GM23338 (cell line): ENCODE measurements around the gene B3GNT9. TPM values are rescaled to one million over a fixed set of nuclear protein-coding genes. Genes with fewer than 3 reads are reported as not detected.

Experiments
- ATAC-seq: fragments of 200-7000 bp; cut with Tn5 transposase; 3 replicates; pipeline ENCODE4 v1.9.1; 2020
- DNase-seq: peaks from one replicate; pipeline ENCODE4 v3.0.0-alpha.2; 2015; ENCODE audit warnings: low spot score
- H2AFZ ChIP-seq: fragments of 200-600 bp; sonication (generic); 2 replicates; pipeline ENCODE4 v1.8.0; 2016; ENCODE audit warnings: antibody characterized with exemption, mild to moderate bottlenecking, moderate library complexity
- H3F3A ChIP-seq: fragments of 200-600 bp; sonication (generic); replicated peaks from 2 replicates; pipeline ENCODE4 v1.8.0; 2017; ENCODE audit warnings: antibody characterized with exemption, mixed run types, low read depth
- H3K27ac ChIP-seq: fragments of 200-600 bp; sonication (generic); 2 replicates; pipeline ENCODE4 v1.6.1; 2016; ENCODE audit warnings: low read depth
- H3K27me3 ChIP-seq: fragments of 200-600 bp; sonication (generic); 2 replicates; pipeline ENCODE4 v1.8.0; 2016; ENCODE audit warnings: mild to moderate bottlenecking, mixed run types, moderate library complexity; ENCODE audit not compliant: insufficient read depth
- H3K36me3 ChIP-seq: fragments of 200-600 bp; sonication (generic); 2 replicates; pipeline ENCODE4 v1.8.0; 2016; ENCODE audit warnings: mild to moderate bottlenecking; ENCODE audit not compliant: insufficient read depth
- H3K4me1 ChIP-seq: fragments of 200-600 bp; sonication (generic); 2 replicates; pipeline ENCODE4 v1.8.0; 2016; ENCODE audit warnings: mild to moderate bottlenecking, moderate library complexity; ENCODE audit not compliant: insufficient read depth
- H3K4me2 ChIP-seq: fragments of 200-600 bp; sonication (generic); 2 replicates; pipeline ENCODE4 v1.7.1; 2017; ENCODE audit warnings: mixed run types
- H3K4me3 ChIP-seq: fragments of 200-600 bp; sonication (generic); 2 replicates; pipeline ENCODE4 v1.6.1; 2016; ENCODE audit warnings: mixed run types
- H3K79me2 ChIP-seq: fragments of 200-600 bp; sonication (generic); replicated peaks from 2 replicates; pipeline ENCODE4 v1.8.0; 2017; ENCODE audit warnings: mild to moderate bottlenecking; ENCODE audit not compliant: insufficient read depth
- H3K9me2 ChIP-seq: fragments of 200-600 bp; sonication (generic); 2 replicates; pipeline ENCODE4 v1.8.0; 2017; ENCODE audit not compliant: insufficient read depth
- H4K20me1 ChIP-seq: fragments of 200-600 bp; sonication (generic); replicated peaks from 2 replicates; pipeline ENCODE4 v1.8.0; 2017; ENCODE audit warnings: mild to moderate bottlenecking; ENCODE audit not compliant: insufficient read depth
- H3K27ac Mint-ChIP-seq: 2 replicates; pipeline ENCODE4 v1.8.0; 2020; ENCODE audit warnings: inconsistent platforms, mild to moderate bottlenecking, moderate library complexity, mixed read lengths
- H3K27me3 Mint-ChIP-seq: 3 replicates; pipeline ENCODE4 v1.8.0; 2022; ENCODE audit warnings: low read depth, mild to moderate bottlenecking, moderate library complexity, mixed read lengths, inconsistent platforms; ENCODE audit not compliant: insufficient read depth, poor library complexity
- H3K36me3 Mint-ChIP-seq: 3 replicates; pipeline ENCODE4 v1.8.0; 2021; ENCODE audit warnings: low read depth, mild to moderate bottlenecking, inconsistent platforms, moderate library complexity, mixed read lengths
- H3K4me1 Mint-ChIP-seq: 3 replicates; pipeline ENCODE4 v1.8.0; 2020; ENCODE audit warnings: mild to moderate bottlenecking, inconsistent platforms, mixed read lengths
- H3K4me3 Mint-ChIP-seq: 3 replicates; pipeline ENCODE4 v1.8.0; 2021; ENCODE audit warnings: moderate library complexity, mild to moderate bottlenecking, inconsistent platforms, mixed read lengths
- H3K9me3 Mint-ChIP-seq: 3 replicates; pipeline ENCODE4 v1.8.0; 2020; ENCODE audit warnings: moderate library complexity, mild to moderate bottlenecking, inconsistent platforms, mixed read lengths
- JUNB ChIP-seq: IDR thresholded peaks from one replicate; pipeline ENCODE4 v1.6.1; 2016; ENCODE audit warnings: antibody characterized with exemption; ENCODE audit not compliant: unreplicated experiment
- POLR2AphosphoS5 ChIP-seq: IDR thresholded peaks from 2 replicates; pipeline ENCODE4 v1.6.1; 2016; ENCODE audit warnings: antibody characterized with exemption, low read depth
- ZNF331 ChIP-seq: fragments of 250-450 bp; sonication (Bioruptor Pico); IDR thresholded peaks from 2 replicates; pipeline ENCODE4 v1.5.0; 2020; ENCODE audit warnings: low read depth, mild to moderate bottlenecking, moderate library complexity
- polyA plus RNA-seq: library from polyadenylated mRNA; unstranded; fragments of >200 nt; fragmentation: Nextera tagmentation; extraction: Ambion mirVana; gene quantifications from 2 replicates; pipeline ENCODE4 v1.2.1, GENCODE V29; 2016
- total RNA-seq: library from RNA; depleted of rRNA; stranded (reverse); fragments of >200 nt; shearing (Covaris generic); gene quantifications from 2 replicates; pipeline ENCODE4 v1.2.3, GENCODE V29; 2014
- TF ChIP-seq, protein P1 (sequence below), 2 experiments: fragments of 200-600 bp in 1 of 2; sonication (generic) in 1 of 2; conservative IDR thresholded peaks; 2 replicates each; pipeline versions ENCODE4 v1.5.1 to v1.6.1; 2016 to 2017; ENCODE audit warnings: antibody characterized with exemption in 2 of 2, low read depth in 2 of 2, mild to moderate bottlenecking in 2 of 2, moderate library complexity in 1 of 2
- TF ChIP-seq, protein P2 (sequence below): IDR thresholded peaks from 2 replicates; pipeline ENCODE4 v1.6.1; 2016; ENCODE audit warnings: antibody characterized with exemption
- TF ChIP-seq, protein P3 (sequence below): fragments of 250-450 bp; sonication (Bioruptor Pico); IDR thresholded peaks from 2 replicates; pipeline ENCODE4 v1.5.0; 2020; ENCODE audit warnings: mild to moderate bottlenecking, moderate library complexity
- TF ChIP-seq, protein P4 (sequence below): IDR thresholded peaks from one replicate; pipeline ENCODE4 v1.6.1; 2018; ENCODE audit warnings: antibody characterized with exemption; ENCODE audit not compliant: unreplicated experiment

B3GNT9 gene
- total and polyA plus RNA-seq, 2 experiments from 2014 or later: 0.99 to 7.0 TPM

DNA sequence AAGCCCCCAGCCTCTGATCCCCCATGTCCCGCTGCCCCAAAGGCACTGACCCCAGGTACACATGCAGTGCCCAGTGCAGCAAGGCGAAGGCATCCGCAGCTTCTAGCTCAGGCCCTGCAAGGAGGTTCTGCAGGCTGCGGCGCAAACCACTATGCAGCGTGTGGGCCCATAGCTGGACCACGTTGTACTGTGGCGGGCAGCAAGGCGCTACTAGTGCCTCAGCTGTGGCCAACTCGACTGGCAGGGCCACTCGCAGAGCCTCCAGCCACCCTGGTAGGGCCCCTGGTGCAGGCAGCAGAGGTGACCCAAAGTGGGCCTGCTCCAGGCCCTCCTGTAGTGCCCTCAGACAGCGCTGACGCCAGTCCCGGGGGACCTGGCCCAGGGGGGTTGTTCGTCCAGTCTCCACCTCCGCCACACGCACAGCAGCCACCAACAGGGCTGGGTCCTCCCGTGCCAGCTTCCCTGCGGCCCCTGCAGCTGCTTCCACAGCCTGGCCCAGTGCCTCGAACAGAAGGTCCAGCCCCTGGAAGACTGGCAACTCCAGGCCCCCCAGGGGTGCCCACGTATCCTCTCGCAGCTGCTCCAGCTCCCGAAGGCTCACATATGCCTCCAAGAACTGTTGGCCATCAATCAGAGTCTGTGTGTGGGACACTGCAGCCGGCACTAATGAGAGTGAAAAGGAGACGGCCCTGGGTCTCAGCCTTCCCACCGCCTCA is 36.5 kb upstream of the B3GNT9 start:
- H3K27me3 ChIP-seq: peaks cover 28% of the 10 kb centered on the region
- no peak overlapping the region for H3K27ac ChIP-seq
- no peaks in the 10 kb centered on the region; the same call in 2 of the 3 replicates for H3K36me3 Mint-ChIP-seq
- peaks cover 22% of the 10 kb centered on the region for H3K4me1 Mint-ChIP-seq
- no peak overlapping the region for H2AFZ ChIP-seq
- H3K79me2 ChIP-seq: peaks cover 10% of the 10 kb centered on the region
- no peak overlapping the region for H3K4me3 Mint-ChIP-seq
- DNase-seq (no peak), ATAC-seq (no peak)
- H3F3A ChIP-seq: 0 out of 2 replicates have a peak, but pooled peaks cover 3% of the 10 kb centered on the region
- no peaks in the 10 kb centered on the region for H3K36me3 ChIP-seq
- H3K4me1 ChIP-seq: peaks cover 18% of the 10 kb centered on the region
- no peaks in the 10 kb centered on the region for H3K9me2 ChIP-seq
- H4K20me1 ChIP-seq: no peaks in the 10 kb centered on the region
- H3K27me3 Mint-ChIP-seq: peaks cover 30% of the 10 kb centered on the region
- no peak overlapping the region for H3K4me3 ChIP-seq
- TF ChIP-seq, protein P1, sequence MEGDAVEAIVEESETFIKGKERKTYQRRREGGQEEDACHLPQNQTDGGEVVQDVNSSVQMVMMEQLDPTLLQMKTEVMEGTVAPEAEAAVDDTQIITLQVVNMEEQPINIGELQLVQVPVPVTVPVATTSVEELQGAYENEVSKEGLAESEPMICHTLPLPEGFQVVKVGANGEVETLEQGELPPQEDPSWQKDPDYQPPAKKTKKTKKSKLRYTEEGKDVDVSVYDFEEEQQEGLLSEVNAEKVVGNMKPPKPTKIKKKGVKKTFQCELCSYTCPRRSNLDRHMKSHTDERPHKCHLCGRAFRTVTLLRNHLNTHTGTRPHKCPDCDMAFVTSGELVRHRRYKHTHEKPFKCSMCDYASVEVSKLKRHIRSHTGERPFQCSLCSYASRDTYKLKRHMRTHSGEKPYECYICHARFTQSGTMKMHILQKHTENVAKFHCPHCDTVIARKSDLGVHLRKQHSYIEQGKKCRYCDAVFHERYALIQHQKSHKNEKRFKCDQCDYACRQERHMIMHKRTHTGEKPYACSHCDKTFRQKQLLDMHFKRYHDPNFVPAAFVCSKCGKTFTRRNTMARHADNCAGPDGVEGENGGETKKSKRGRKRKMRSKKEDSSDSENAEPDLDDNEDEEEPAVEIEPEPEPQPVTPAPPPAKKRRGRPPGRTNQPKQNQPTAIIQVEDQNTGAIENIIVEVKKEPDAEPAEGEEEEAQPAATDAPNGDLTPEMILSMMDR (conservative IDR thresholded peaks at IDR 0.05; ENCODE audit: low read depth in 2 of 2): no peak
- TF ChIP-seq ZNF331 (CRISPR knock-in tag) (no peak), JUNB (no peak), POLR2AphosphoS5 (no peak)
- TF ChIP-seq, protein P2, sequence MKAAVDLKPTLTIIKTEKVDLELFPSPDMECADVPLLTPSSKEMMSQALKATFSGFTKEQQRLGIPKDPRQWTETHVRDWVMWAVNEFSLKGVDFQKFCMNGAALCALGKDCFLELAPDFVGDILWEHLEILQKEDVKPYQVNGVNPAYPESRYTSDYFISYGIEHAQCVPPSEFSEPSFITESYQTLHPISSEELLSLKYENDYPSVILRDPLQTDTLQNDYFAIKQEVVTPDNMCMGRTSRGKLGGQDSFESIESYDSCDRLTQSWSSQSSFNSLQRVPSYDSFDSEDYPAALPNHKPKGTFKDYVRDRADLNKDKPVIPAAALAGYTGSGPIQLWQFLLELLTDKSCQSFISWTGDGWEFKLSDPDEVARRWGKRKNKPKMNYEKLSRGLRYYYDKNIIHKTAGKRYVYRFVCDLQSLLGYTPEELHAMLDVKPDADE: no peak
- TF ChIP-seq, protein P3, sequence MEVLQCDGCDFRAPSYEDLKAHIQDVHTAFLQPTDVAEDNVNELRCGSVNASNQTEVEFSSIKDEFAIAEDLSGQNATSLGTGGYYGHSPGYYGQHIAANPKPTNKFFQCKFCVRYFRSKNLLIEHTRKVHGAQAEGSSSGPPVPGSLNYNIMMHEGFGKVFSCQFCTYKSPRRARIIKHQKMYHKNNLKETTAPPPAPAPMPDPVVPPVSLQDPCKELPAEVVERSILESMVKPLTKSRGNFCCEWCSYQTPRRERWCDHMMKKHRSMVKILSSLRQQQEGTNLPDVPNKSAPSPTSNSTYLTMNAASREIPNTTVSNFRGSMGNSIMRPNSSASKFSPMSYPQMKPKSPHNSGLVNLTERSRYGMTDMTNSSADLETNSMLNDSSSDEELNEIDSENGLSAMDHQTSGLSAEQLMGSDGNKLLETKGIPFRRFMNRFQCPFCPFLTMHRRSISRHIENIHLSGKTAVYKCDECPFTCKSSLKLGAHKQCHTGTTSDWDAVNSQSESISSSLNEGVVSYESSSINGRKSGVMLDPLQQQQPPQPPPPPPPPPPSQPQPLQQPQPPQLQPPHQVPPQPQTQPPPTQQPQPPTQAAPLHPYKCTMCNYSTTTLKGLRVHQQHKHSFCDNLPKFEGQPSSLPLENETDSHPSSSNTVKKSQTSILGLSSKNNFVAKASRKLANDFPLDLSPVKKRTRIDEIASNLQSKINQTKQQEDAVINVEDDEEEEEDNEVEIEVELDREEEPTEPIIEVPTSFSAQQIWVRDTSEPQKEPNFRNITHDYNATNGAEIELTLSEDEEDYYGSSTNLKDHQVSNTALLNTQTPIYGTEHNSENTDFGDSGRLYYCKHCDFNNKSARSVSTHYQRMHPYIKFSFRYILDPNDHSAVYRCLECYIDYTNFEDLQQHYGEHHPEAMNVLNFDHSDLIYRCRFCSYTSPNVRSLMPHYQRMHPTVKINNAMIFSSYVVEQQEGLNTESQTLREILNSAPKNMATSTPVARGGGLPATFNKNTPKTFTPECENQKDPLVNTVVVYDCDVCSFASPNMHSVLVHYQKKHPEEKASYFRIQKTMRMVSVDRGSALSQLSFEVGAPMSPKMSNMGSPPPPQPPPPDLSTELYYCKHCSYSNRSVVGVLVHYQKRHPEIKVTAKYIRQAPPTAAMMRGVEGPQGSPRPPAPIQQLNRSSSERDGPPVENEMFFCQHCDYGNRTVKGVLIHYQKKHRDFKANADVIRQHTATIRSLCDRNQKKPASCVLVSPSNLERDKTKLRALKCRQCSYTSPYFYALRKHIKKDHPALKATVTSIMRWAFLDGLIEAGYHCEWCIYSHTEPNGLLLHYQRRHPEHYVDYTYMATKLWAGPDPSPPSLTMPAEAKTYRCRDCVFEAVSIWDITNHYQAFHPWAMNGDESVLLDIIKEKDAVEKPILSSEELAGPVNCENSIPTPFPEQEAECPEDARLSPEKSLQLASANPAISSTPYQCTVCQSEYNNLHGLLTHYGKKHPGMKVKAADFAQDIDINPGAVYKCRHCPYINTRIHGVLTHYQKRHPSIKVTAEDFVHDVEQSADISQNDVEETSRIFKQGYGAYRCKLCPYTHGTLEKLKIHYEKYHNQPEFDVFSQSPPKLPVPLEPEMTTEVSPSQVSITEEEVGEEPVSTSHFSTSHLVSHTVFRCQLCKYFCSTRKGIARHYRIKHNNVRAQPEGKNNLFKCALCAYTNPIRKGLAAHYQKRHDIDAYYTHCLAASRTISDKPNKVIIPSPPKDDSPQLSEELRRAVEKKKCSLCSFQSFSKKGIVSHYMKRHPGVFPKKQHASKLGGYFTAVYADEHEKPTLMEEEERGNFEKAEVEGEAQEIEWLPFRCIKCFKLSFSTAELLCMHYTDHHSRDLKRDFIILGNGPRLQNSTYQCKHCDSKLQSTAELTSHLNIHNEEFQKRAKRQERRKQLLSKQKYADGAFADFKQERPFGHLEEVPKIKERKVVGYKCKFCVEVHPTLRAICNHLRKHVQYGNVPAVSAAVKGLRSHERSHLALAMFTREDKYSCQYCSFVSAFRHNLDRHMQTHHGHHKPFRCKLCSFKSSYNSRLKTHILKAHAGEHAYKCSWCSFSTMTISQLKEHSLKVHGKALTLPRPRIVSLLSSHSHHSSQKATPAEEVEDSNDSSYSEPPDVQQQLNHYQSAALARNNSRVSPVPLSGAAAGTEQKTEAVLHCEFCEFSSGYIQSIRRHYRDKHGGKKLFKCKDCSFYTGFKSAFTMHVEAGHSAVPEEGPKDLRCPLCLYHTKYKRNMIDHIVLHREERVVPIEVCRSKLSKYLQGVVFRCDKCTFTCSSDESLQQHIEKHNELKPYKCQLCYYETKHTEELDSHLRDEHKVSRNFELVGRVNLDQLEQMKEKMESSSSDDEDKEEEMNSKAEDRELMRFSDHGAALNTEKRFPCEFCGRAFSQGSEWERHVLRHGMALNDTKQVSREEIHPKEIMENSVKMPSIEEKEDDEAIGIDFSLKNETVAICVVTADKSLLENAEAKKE (CRISPR knock-in tag): no peak
- TF ChIP-seq, protein P4, sequence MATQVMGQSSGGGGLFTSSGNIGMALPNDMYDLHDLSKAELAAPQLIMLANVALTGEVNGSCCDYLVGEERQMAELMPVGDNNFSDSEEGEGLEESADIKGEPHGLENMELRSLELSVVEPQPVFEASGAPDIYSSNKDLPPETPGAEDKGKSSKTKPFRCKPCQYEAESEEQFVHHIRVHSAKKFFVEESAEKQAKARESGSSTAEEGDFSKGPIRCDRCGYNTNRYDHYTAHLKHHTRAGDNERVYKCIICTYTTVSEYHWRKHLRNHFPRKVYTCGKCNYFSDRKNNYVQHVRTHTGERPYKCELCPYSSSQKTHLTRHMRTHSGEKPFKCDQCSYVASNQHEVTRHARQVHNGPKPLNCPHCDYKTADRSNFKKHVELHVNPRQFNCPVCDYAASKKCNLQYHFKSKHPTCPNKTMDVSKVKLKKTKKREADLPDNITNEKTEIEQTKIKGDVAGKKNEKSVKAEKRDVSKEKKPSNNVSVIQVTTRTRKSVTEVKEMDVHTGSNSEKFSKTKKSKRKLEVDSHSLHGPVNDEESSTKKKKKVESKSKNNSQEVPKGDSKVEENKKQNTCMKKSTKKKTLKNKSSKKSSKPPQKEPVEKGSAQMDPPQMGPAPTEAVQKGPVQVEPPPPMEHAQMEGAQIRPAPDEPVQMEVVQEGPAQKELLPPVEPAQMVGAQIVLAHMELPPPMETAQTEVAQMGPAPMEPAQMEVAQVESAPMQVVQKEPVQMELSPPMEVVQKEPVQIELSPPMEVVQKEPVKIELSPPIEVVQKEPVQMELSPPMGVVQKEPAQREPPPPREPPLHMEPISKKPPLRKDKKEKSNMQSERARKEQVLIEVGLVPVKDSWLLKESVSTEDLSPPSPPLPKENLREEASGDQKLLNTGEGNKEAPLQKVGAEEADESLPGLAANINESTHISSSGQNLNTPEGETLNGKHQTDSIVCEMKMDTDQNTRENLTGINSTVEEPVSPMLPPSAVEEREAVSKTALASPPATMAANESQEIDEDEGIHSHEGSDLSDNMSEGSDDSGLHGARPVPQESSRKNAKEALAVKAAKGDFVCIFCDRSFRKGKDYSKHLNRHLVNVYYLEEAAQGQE: no peak
- no peak overlapping the region for H3K27ac Mint-ChIP-seq
- H3K9me3 Mint-ChIP-seq: no peaks in the 10 kb centered on the region; the same call in 2 of the 3 replicates
- no peak overlapping the region for H3K4me2 ChIP-seq
